Suprapubic skin (tissue), 3 donors: Measurements from ENCODE around the gene ABCA13.

Source experiments
- EP300 ChIP-seq: sonication (generic); formaldehyde crosslinking; IDR thresholded peaks from one replicate; pipeline ENCODE4 v1.6.1; 2017; ENCODE audit warnings: antibody characterized with exemption
- TF ChIP-seq, protein P1 (sequence below), 2 donors: fragments of 200-600 bp in 1 of 2; fragments of 450-650 bp in 1 of 2; sonication (generic) in 1 of 2; IDR thresholded peaks; one replicate each; pipeline ENCODE4 v1.5.1; 2016 to 2019; ENCODE audit warnings: antibody characterized with exemption in 2 of 2, mild to moderate bottlenecking in 1 of 2, moderate library complexity in 1 of 2

DNA sequence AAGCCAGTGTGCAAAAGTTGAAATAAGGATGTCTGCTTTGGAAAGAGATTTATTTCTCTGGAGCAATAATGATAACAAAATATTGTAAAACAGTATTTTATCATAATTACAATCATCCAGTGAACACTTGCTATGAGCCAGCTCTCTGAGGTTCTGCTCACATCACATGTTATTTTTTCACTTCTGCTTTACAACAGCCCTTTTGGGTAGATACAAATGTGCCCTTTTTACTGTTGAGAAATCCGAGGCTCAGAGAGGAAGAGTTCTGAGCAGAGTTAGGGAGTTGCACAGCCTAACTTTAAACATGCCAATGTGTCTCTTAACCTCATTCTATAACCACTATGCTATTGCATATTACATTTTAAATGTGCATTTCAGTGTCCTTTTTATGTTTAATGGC, 520.5 kb downstream of the ABCA13 start:
- TF ChIP-seq, protein P1, sequence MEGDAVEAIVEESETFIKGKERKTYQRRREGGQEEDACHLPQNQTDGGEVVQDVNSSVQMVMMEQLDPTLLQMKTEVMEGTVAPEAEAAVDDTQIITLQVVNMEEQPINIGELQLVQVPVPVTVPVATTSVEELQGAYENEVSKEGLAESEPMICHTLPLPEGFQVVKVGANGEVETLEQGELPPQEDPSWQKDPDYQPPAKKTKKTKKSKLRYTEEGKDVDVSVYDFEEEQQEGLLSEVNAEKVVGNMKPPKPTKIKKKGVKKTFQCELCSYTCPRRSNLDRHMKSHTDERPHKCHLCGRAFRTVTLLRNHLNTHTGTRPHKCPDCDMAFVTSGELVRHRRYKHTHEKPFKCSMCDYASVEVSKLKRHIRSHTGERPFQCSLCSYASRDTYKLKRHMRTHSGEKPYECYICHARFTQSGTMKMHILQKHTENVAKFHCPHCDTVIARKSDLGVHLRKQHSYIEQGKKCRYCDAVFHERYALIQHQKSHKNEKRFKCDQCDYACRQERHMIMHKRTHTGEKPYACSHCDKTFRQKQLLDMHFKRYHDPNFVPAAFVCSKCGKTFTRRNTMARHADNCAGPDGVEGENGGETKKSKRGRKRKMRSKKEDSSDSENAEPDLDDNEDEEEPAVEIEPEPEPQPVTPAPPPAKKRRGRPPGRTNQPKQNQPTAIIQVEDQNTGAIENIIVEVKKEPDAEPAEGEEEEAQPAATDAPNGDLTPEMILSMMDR (IDR thresholded peaks at IDR 0.05), result no peak
- no peak for TF ChIP-seq EP300
